ENCODE data around the gene GNPTG.

GNPTG gene

GRCh38 chr16:1375741-1376410 is 24.1 kb downstream of the GNPTG start:
- no peak for DNase-seq

GRCh38 chr16:1377406-1378010 is 25.8 kb downstream of the GNPTG start:
- DNase-seq: no peak

- DNase-seq: no peak
Observed at GRCh38 chr16:1378087-1378803, 26.5 kb downstream of the GNPTG start.

DNA sequence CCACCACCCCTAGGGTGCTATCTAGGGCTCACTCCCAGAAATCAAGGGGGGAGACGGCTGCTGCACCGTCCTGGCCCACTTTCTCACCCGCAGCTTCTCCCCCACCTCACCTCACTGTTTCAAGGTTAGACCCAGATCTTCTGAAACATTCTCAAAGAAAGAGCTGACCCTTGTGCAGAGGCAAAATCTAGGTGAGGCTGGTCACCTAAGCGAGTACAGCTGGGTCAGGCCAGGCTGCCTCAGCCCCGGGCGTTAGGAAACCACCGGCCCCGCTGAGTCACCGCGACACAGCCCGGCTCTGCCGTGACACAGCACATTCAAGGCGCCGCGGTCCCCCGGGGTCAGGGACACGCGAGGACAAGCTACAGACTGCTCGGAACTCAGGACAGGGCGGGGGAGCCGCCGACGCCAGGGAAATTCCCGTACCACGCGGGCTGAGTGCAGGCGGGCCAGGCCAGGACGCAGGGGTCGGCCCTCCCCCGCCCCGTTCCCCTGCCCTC is 27.1 kb downstream of the GNPTG start:
- DNase-seq: no peak

DNA sequence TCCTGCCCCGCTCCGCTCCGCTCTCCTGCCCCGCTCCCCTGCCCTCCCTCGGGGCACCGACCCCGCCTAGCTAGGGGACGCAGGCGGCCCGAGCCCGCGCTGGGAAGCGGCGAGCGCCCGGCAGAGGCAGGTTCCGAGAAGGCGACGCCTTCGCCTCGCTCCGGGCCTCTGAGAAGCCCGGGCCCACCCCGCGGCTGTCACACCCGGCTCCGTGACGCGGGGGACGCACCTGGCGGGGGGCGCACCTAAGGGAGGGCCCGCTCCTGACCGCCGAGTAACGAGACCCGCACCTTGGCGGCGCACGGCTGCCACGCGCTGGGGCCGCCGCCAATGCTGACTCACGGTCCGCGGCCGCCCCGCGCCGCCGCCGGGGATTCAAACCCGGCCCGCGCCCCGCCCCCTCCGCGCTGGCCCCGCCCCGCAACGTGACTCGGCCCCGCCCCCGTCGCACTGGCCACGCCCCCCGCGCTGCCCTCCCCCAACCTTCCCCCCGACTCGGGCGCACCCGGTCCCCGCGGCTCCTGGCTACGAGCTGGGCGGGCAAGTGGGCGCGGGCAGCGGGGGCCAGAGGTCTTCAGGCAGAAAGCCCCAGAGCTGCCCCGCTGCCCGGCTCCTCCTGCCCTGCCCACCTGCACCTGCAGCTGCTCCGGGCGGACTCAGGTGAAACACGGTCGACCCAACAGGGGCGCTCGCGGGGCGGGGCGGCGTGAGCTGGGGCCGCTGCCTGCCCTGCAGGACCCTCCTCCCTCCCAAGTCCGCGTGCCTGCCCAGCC is 27.8 kb downstream of the GNPTG start:
- no peak for DNase-seq

- DNase-seq: no peak
Observed at GRCh38 chr16:1380195-1380594, 28.5 kb downstream of the GNPTG start.

DNA sequence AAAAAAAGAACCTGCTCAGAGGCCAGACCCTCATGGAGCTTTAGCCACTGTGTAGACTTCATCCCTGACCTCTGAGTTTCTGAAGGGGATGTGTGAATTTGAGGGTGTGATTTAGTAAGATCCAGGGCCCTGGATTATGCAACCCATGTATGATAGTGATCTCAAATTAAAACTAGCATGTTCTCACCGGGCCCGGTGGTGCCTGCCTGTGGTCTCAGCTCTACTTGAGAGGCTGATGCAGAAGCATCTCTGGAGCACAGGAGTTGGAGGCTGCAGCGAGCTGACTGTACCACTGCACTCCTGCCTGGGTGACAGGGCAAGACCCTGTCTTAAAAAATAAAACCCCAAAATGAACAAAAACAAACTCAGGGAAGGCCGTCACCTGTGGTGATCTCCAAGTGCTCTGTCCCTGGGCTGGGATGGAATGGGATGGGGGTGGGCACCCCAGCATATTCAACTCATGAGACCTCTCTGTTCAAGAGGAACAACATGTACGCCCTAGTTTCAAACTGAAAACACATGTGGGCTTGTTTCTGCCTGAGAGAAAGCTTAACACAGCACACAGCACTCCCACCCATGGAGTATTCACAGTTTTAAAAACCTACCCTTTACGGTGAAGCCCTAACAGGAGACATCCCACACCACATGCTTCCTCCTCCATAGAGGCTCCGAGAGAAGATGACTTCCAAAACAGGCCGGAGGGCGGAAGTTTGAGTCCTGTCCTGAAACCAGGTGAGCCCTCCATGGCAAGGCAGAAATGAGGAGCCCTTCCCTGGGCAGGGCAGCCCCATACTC is 30.1 kb downstream of the GNPTG start:
- DNase-seq: no peak

- DNase-seq: no peak
Observed at GRCh38 chr16:1383556-1383955, 31.8 kb downstream of the GNPTG start.

DNA sequence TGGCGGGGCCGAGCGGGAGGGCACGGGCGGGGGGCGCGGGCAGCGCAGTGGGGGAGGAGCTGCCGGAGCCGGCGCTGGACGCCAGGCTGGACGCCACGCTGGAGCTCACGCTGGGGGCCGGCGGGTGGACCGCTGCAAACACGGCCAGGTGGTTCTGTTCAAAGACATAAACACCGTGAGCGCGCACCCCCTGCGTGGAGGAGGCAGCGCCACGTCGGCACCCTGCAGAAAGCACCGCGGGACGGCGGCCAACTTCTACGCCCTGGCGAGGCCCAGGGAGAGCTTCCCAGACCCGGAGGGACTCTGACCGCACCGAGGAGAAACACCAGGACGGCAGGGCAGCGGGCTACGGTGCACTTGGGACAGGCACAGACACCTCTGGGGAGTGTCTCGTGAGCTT is 33.5 kb downstream of the GNPTG start:
- DNase-seq: no peak

- no peak for DNase-seq
Observed at GRCh38 chr16:1387331-1387730, 35.6 kb downstream of the GNPTG start.

GRCh38 chr16:1389762-1390161 is 38.0 kb downstream of the GNPTG start:
- DNase-seq: no peak

GRCh38 chr16:1390239-1390779 is 38.6 kb downstream of the GNPTG start:
- DNase-seq: no peak

DNA sequence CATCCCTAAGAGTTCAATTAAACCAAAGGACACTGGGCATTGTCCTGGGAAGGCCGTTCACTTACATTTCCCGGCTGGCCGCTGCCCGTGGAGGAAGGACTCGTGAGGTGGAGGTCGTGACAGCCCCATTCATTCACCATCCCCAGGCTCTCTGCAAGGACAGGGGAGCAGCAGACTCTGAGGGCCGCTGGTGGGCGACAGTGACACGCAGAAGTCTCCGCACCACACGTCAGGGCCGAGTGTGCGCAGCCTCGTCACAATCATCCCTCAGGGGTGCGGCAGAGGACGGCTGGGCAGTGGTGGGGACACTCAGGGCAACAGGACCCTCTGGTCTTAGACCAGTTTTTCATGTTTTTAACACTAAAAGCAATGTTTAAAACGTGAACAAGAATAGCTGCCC is 41.1 kb downstream of the GNPTG start:
- no peak for DNase-seq

DNA sequence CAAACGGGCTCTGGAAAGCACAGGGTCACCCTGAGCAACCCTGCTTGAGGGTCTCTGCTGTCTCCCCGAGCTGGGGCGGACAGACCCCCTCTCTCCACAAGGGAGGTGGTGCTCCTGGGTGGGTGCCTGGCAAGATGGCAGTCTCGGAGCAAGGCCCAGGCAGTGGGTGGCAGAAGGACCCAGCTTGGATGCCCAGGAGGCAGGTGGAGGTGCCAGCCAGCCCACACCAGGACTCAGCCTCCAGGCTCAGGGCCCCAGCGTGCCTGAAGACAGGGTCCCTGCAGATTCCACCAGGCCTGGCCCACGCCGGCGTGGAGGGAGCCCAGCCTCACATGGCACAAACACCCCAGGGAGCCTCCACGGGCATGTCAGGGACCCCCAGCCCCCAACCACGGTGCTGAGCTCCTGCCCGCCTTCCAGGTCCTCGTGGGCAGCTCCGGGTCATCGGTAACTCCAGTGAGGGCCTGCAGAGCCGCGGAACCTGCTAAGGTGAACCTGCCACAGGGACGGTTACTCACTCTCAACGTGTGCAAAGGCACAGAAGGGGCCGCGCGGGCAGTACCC is 42.0 kb downstream of the GNPTG start:
- no peak for DNase-seq

GRCh38 chr16:1394367-1394951 is 42.7 kb downstream of the GNPTG start:
- DNase-seq: no peak

DNA sequence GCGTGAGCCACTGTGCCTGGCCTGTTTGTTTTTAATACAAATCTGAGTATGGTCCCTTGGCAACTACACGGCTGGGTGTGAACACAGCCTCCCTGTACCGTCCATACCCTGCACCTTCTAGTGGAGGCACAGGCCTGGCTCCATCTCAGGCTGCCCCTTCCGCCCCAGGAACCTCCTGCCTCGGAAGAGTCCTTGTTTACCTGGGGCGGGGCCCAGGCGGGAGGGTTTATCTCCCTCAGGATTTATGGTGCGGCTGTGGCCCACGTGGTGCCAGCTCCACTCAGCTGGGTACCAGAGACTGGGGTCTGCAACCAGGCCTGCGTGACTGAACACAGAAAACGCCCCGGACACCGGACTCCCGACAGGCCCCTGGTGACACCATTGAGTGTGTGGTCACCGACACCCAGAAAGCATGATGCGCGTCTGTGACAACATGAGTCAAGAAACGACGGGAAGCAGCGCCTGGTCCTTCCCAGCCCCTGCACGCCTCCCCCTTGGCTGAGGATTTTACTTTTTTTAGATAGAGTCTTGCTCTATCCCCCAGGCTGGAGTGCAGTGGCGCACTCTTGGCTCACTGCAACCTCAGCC is 43.8 kb downstream of the GNPTG start:
- DNase-seq: no peak

DNA sequence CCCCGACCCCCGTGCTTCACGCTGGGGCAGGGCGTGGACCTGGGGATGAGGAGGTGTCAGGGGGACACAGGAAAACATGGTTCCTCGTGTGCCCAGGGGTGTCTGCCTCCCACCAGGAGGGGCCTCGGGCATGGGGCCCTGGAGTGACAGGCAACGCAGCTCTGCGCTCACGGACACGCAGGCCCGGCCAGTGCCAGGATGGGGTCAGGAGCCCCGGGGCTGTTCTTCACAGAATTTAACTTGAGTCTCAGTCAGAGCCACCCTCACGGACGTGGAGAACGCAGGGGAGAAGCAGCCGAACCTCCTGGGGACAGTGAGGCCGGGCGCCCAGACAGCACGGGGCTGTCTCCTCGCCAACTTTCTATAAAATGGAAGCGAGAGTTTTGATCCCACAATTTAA is 46.0 kb downstream of the GNPTG start:
- DNase-seq: no peak

DNA sequence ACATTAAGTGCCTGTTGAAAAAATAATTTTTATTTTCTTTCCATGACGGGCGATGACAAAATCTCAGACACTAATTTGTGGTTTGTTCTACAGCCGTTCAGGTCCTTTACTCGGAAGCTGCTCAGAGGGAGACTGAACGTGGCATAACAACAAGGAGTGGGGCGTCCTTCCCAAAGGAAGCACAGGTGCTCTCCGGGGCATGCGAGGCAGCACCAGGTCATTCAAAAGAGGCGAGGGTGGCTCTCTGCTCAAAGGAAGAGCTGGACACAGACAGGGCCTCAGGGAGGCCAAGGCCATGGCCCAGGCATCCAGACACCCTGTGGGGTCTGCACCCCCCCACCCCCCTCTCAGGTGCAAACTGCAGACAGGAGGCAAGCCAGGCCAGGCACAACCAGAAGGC is 46.6 kb downstream of the GNPTG start:
- no peak for DNase-seq

- DNase-seq: no peak
Observed at GRCh38 chr16:1398826-1399581, 47.3 kb downstream of the GNPTG start.

GRCh38 chr16:1401061-1401757 is 49.5 kb downstream of the GNPTG start:
- DNase-seq: no peak

Measured in NK-92 treated with Interleukin-12 subunit alpha and Interleukin-12 subunit beta, amount 100 ng/mL, for 24 hours (cell line).